Hematopoietic multipotent progenitor cell treated with erythropoietin and hydrocortisone succinate and interleukin-3 and kit ligand, for 15 days (in vitro differentiated cells): ENCODE measurements around the gene C4orf54.

Experiments used
- DNase-seq: peaks from one replicate; pipeline ENCODE4 v3.0.0-alpha.2; 2015; ENCODE audit warnings: low spot score

The C4orf54 gene

DNA sequence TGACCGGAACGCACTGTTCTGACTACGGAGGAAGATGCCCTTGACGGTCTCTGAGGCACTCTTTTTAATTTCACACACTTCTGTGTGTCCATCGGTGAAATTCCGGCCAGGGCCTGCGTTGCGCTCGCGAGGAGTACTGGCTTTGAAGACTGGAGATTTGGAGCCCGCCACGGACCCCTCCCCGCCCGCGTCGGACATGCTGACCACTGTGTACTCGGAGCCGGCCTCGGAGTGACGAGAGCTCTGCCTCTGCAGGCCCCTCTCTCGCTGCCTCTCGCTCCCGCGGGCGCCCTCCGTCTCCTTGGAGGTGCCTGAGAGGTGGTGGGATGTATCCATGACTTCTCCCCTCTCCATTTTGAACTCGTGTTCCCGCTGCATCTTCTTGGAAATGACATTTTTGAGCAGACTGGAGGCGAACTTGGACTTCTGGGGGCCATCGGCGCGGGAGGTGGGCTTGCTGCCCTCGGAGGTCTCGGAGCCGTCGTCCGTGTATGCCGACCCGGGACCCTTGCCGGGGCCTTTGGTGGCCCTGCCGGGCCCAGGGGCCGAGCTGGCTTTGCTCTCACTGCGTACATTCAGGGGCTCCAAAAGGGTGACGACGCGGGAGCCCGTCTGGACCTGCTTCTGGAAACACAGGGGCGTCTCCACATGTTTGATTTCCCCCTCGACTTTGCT is 5.7 kb downstream of the C4orf54 start:
- no peak for DNase-seq

DNA sequence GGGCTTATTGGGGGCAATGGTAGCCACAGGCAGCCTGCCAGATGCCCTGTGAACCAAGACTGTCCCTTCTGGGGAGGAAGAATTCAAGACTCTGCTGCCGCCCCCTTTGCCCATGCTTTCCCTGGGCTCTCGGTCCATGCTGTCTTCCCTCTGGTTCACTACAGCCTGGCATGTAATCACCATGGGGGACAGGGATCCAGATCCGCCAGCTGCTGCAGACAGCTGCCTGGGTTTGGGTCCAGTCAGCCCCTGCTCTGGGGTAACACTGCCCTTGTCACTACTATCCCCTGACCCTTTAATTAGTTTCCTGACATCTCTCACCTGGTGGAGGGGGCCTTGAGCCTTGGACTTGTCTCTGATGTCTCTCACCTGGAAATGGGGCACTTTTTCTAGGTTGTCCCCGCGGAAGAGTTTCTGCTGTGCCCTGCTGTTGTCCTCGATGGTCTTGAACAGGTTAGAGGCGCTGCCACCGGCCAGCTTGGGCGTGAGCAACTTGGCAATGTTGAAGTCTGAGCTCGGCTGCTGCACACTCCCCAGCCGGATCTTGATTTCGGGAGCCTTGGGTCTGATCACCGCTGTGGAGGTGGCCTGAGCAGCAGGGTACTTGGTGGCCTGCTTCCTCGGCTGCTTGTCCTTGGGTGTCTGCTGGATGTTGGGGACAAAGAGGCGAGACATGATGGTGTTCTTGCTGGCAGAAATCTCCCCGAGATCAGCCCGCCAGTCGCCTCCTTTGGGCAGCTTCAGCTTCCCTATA is 6.4 kb downstream of the C4orf54 start:
- DNase-seq = no peak

DNA sequence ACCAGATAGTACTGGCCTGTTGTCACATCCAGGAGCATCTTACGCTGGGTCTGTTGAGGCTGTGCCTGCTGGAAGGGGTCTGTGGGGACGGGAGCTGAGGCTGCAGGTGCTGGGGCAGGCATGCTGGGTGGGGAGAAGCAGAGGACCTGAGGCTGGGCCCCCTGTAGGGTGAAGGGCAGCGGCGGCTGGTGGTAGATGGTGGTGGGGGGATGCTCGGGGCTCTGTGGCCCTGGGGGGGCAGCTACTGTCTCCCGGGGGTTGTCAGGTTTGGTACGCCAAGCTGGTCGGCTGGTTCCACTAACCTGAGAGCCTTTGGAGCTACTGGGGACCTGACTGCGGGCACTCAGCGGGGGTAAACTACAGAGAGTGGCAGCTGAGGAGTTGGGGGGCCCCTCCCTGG is 7.8 kb downstream of the C4orf54 start:
- no peak for DNase-seq

DNA sequence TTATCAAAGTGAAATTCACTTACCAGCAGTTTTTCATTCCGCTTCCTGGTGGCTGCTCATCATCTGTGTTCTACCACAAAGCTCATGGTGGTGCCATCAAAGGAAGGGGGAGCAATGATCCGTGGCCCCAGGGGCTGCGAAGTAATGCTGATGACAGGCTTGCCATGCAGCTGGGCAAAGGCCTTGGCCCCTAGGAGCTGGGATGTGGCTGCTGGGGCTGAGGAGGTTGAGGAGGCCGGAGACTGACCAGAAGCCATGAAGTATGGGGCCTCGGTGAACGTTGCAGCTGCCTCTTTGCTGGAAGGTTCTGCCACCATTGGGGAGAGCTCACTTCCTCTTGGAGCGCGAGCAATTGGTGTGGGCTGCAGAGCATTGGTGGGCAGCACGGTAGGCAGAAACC is 8.4 kb downstream of the C4orf54 start:
- no peak for DNase-seq

DNA sequence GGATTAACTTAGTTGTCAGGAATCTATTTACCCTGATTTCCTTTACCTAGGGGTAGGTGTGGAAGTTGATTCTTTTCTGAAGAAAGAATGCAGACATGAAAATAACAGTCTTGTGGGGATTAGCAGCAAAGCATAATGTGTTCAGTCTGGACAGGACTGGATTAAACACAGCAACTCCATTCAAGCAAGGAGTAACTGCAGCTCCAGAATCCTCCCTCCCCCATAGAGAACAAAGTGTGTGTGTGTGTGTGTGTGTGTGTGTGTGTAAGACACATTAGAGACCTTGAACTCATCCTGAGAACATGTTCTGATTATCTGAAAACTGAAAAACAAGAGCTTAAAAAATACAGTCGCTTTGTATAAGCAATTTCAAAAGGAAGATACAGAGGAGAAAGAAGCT is 9.3 kb downstream of the C4orf54 start:
- DNase-seq = no peak

DNA sequence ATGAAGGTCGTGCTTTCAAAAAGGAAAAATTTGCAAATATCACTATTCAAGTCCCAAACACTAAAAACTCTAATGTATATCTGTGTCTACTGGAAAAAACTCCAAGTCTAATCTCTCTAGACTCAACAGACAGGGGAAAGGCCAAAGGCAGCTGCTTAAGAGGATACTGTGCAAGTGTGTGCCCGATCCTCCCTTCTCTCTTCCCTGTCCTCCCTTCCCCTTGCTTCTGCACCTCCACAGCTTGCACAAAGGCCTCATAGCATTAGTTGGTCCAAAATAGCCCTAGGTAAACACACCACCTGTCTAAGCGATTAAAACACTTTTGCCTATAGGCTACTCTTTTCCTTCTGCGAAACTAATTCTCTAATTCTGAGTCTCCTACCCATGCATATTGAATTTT is 10.6 kb downstream of the C4orf54 start:
- DNase-seq = no peak

DNA sequence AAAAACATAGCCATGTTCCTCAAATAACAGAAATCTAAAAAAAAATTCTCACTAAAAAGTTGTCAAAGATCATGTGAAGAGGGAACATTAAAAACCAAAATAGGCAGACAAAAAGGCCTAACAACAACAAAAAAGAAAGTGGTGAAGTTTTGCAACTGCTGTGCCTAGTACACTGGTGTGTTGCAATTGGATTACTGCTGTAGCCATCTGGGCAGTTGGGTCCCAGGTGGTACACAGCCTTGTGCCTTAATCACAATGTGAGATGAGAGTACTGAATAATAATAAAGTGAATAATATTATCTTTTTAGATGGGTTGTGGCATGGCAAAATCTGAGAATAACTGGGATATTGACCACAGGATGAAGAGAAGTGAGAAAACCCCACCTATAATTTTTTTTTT is 12.0 kb downstream of the C4orf54 start:
- no peak for DNase-seq

DNA sequence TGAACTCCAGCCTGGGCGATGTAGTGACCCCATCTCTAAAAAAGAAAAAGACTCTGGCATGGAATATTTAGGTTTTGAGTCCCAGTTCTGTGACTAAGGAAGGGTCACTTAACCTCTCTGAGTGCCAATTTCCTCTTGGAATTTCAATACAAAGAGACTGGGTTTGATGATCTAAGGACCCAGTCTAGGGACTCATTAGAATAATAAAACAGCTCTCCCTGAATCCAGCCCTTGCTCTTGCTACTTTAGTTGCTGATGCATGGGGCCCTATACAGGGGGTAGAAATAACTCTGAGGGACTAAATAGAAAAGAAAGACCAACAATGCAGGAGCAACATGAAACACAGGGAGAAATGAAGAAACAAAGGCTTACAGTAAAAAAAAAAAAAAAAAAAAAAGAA is 12.6 kb downstream of the C4orf54 start:
- DNase-seq = no peak

DNA sequence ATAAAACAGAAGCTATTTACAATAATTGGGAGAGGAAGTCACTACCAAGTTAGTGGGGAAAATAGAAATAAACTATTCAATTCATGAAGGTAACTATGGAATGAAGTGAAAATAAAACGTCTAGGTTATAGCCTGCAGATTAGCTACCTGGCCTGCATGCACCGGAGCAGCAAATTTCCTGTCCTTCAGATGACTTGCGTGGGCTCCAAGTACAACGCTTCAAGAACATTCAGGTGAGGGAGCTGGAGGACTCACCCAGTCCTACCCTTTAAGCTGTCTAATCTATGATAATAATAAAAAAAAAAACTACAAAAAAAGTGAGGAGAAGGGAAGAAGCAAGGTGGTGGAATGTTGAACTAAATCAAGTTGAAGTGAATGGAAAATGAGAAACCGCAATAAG is 13.2 kb downstream of the C4orf54 start:
- no peak for DNase-seq

DNA sequence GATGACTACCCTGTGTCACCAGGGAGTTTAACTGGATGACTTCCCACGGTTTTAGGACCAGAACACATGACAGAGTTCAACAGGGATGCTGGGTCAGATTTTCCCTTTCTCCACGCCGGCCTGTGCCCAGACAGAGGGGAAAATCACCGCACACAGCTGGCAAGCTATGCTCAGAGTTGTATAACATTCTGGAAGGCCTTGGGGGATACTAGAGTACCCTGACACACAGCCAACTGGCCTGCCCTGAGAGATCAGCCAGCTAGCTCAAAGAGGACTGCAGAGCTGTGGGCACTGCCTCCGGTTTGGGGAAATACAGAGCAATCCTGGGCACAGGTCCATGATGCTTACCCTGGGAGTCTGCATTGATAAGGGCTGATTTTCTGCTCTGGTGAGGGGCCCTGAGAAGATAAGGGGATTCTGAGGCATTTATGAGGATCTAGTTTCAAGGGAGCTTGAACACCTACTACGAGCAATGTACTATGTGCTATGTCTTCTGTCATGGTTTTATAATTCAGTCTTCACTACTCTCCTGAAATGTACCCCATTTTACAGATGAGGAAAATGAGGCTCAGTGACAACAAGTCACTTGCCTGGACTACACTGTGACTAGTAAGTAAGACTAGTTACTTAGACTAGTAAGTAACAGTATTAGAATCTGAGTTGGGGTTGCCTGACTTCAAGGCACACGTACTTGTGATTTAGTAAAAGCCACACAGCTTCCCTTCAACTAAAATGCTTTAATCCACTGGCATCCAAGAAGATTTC is 14.7 kb downstream of the C4orf54 start:
- DNase-seq = no peak

DNA sequence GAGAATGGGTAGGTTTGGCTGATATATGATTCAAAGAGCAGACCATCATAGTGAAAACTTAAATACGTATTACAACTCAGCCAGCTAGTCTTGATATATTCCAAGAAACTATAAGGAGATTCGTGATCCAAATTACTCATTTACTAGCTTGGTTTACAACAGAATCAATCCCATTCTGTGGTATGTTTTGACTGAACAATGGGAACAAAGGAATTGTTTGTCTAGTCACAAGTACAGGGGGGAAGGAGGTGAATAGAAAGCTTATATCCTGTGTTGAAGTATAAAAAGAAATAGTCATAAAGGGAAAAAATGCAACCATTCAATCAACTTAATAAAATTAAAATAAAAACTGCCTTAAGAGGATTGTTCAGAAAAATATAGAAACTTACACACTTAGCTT is 17.0 kb downstream of the C4orf54 start:
- no peak for DNase-seq

DNA sequence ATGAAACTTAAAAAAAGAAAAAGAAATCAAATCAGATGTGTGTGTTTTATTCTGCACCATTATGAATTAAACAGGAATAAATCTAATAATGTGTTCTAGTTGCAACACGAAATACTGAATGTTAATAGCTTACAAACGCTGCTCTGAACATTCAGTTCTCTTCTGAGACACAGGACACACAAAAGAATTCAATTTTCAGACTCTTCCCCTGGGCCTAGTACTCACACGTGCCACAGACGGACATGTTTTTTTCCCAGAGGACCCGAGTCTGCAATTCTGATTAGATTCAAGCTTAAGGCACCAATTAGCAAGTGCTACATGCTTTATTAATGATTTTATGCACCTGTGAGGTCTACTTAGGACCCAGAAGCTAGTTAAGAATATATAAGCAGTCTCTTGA is 20.5 kb downstream of the C4orf54 start:
- DNase-seq = no peak

DNA sequence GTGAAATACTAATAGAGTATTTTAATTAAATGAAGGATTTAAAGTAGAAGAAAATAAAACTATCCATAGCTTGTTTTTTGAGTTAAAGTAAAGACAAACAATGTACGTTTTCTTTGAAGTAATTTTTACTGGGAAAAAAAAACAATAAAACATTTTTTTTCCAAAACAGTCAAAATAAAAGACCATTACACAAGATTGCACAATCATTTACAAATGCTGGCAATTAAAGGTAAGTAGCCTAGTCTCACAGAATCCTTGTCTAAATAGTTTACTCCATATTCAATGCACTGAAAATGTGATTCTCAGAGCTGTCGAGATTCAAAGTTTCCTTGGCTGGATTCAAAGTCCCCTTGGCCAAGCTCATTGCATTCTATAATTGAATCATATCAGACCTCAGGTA is 21.2 kb downstream of the C4orf54 start:
- DNase-seq = no peak

DNA sequence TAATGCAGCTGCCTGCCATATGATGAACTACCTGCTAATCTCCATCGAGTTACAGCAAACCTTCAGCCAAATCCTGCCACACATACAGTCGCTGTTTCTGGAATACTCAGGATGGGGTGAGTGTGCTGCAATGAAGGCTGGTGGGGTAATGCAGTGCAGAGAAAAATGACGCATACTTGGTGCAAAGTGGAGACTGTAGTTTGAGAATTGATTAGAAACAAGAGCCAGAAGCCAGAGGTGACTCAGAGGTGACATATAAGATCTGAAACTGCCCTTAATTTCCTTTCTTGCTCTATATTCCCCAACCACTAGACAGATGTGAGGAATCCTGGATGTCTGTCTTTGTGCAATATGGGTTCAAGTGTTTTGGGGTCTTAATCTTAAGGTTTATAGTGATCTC is 22.0 kb downstream of the C4orf54 start:
- no peak for DNase-seq

DNA sequence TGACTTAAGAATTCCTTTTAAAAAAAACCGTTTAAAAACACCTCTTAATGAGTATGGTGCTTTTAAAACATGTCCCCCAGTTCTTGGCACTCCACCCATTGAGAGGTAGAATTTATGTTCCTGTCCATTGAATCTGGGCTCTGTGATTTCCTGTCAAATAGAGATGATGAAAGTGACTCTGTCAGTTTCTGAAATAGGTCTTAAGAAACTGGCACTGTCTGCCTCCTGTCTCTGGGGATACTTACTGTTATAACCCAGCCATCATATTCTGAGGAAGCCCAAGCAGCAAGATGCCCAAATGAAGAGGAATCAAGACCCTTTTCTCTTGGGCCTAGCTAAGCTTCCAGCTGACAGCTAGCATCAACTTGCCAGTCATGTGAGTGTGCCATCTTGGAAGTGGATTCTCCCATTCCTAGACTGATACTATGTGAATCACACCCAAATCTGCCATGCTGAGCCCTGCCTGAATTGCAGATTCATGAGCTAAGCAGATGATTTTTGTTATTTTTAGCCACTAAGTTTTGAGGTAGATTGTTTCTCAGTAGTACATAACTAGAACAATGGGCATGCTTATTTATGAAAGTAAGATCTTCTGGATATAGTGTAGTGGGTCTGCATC is 22.8 kb downstream of the C4orf54 start:
- no peak for DNase-seq

DNA sequence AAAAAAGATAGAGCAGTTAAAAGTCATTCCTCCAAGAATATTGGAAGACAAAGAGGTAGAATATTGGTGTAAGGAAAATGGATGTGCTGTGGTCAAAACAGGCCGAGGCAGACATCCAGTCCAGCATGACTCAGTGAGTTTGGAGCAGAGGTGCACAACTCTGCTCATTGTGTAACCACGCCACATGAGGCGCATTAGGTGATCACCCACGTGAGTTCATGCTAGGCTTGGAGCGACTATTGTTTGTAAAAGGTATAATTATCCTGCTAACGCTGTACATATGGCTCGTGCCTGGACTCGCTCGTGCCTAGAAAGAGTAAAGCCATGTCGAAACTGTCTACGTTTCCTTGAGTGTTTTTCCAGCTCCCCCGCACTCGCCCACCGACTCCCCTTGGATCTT is 23.9 kb downstream of the C4orf54 start:
- DNase-seq = no peak

DNA sequence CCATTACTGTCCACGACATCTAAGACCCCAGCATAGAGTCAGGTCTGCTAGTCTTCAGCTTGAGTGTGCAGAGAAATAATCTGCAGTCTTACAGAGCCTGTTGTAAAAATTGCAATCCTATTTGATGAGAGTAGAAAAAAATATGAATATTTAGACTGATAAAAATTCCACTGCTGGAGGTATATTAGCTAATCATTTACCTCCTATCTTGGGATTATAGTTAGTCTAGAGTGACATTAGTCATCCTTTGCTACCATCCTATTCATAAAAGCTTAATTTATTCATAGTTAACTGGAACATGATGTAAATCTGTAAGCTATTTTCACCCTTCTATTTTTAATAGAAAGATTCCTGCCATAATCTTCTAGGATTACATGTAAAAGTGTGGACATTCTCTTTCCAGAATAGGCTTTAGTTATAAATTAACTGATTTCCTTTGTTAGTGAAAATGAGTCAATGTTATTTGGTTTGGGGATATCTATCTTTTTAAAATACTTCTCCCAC is 26.7 kb downstream of the C4orf54 start:
- no peak for DNase-seq

DNA sequence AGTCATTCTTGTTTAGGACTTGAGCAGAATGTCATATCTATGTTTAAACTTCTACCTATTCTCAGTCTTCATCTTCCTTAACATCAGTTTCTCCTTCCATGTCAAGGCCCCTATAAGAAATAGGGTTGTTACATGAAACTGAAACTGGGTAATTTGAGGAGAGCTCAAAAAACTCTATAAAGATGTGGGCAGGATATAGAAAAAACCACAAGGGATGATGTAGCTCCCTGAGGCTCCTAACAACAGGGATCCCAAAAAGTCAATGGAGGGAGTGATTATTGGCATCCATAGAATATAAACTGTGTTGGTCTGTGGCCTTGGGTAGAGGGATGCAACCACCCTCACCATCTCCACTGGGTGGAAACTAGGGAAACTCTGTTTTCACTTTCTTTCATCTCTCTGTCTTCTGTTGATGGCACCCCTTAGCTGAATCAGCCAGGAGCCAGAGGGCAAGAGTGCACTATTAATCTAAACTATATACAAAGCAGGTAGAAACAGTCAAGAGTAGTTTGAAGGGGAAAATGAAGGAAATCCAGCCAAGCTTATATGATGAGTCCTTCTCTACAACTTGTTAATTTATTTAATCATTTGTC is 27.6 kb downstream of the C4orf54 start:
- no peak for DNase-seq

DNA sequence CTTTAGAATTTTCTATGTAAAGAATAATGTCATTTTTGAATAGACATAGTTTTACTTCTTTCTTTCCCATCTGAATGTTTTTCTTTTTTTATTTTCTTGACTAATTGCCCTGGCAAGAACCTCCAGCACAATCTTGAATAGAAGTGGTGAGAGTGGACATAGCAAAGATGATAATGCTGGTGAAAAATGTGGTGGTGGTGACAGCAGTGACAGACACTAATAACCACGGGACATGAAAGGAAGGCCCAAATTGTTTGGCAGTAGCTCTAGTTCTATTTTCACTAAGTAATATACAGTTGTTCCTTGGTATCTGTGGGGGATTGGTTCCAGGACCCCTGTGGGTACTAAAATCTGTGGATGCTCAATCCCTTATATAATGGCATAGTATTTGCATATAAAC is 29.6 kb downstream of the C4orf54 start:
- no peak for DNase-seq

DNA sequence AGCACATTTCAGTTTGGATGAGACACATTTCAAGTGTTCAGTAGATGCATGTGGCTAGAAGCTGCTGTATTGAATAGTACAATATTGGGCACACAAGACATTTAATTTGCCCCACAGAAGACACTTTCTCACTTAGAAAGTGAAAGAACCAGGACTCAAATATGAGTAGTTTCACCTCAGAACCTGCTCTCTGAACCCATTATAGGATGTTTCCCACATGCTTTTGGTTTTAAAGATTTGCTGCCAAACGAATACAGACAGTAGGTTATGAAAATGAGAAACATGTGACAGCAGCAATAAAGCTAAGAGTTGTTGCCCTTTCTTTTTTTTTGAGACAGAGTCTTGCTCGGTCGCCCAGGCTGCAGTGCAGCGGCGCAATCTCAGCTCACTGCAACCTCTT is 32.3 kb downstream of the C4orf54 start:
- no peak for DNase-seq

DNA sequence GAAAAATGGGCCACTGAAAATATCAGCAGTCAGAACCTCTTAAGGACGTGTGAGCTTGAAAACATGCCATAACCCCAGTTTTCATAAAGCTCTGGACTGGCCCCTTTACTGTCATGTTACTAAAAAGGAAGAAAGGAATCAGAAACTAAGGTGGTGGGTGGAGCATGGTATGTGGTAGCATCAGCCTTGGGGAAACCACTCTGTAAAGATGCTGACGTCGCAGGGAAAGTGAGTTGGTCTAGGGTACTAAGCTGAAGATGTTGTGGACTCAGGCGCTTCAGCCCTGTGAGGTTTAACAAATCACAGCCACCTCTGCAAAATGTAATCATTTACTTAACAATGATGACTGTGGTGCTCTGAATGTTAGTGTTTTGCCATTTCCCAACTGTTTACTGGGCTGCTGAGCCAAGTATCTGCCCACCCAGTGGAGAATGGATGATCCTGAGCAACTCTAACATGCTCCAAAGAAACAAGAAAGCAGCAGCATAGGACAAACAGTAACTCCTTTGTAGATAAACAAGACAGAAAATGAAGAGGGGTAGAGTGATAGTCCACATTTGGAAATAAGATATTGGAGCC is 33.4 kb downstream of the C4orf54 start:
- no peak for DNase-seq

DNA sequence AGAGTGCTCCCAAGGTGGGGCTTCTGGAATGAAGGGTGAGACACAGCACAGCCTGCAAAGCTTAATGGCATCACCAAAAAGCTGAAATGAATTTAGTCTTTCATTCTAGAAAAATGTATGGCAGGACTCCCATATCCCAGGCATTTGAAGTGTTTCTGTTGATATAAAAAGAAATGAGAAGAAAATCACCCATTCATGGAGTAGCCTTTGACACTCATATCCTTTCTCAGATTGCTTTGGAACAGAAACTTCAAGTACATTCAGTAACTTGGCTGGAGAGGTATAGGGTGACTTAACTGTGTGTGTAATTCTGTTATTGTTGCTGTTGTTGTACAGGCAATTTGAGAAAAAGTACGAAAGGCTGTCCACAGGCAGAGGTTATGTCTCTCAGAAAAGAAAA is 35.3 kb downstream of the C4orf54 start:
- no peak for DNase-seq
